ENCODE results near the gene METTL14.
"Not testable (repeated sequence)": the region's sequence is repeated elsewhere in the genome, so short reads cannot be mapped to it uniquely, and the experiment has no call there.

Gene METTL14

DNA sequence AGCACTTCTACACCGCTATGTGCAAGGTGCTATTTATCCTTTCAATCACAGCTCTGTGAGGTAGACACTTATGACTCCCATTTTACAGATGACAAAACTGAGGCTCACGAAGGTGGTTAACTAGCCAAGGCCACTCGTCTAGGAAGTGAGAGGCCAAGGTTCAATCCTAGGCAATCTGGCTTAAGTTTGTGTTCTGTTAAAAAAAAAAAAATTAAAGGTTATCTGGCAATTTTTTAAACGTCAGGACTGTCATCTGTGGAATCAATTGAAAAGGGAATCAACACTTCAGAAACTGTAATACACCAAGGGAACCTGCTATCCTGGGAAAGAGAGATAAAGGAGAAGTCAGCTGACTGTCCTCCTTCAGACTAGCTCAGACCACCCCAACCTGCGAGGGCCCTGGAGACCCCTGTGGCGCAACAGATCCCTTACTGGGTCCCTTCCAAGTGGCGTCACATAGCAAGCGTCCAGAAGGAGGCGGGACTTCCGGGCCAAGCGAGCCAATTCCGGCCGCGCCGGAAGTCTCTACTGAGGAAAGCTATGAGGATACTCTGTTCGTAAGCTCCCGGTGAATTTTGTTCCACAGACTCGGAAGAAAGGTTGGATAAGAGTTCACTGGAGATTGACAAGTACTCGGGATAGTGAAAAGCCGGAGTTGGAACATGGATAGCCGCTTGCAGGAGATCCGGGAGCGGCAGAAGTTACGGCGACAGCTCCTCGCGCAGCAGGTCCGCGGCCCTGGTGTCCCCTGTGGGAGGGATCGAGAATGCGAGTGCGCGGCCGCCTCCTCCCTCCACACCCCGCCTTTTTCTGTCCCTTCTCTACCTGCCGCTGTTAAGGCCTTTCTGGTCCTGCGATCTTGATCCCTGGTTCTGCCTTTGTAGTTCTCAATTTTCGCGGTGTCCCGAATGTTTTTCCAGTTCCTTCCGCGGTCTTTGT lies at the start of gene METTL14:
METTL14 (plus strand) TSS at position 520 of the 939 bp plus-strand sequence; CDS start at position 663, 143 bp downstream.
- DNase-seq (ENCODE audit: low read depth): peak; percentile 71

GRCh38 chr4:118636126-118636525 lies 49.1 kb upstream of the METTL14 start:
- not testable (repeated sequence) for DNase-seq (ENCODE audit: low read depth)

DNA sequence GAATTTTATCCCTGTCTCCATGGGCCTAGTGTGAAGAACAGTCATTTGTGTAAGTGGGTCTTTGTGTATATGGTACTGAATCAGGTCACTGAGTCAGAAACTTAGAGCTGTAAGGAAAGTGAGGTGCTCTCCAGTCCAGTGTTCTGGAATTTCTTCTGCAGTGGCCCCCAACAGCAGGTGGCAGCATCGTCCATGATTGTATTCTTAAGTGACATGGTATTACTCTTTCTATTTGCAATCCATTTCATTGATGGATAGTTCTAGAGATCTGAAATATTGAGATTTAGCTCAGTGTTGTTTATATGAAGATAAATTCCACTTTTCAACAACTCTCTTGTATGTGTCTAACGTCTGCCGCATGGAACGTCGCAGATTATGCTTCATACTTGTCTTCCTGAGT lies 20.5 kb upstream of the METTL14 start:
- not testable (repeated sequence) for DNase-seq (ENCODE audit: low read depth)

- peak; percentile 7 for DNase-seq (ENCODE audit: low read depth)
Measured at GRCh38 chr4:118669220-118669619, 16.0 kb upstream of the METTL14 start.

DNA sequence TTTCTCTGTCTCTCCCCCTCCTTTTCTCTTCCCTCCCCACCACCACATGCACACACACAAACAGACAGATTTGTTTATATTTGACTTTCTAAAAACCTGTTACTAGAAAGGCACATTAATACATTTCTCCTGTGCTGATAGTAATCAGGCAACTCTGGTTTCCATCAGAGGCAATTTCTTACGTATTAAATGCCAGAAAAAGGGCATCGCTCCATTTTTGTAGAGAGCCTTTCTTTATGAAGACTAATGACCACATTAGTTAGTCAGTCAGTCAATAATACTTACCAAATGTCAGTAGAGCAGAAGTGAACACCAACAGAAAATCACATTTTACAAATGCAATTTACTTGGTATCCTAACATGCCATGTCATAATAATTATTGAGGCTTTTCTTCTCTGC lies 14.2 kb upstream of the METTL14 start:
- not testable (repeated sequence) for DNase-seq (ENCODE audit: low read depth)

- DNase-seq (ENCODE audit: low read depth): no peak
Measured at GRCh38 chr4:118676128-118676527, 9.1 kb upstream of the METTL14 start.

GRCh38 chr4:118680808-118681207 lies 4.4 kb upstream of the METTL14 start:
- DNase-seq (ENCODE audit: low read depth): no peak

DNA sequence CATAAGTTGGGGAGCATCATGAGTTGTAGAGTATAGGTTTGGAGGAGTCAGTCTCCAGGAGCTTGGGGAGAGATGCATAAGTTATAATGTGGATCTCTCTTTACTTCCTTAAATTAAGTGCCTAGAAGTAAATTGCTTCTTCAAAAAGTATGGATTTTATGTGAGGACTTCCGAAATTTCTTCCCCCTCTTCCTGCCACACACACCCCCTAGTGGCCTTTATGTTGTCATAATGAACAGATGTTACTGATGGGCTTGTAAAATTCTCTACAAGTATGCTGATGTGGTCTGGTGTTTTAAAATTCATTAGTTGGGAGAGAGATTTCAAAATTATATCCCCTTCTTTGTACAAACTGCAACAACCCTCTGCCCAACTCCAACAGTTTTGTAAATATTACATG lies 2.3 kb upstream of the METTL14 start:
- DNase-seq (ENCODE audit: low read depth): no peak

GRCh38 chr4:118683513-118683912 lies 1.7 kb upstream of the METTL14 start:
- no peak for DNase-seq (ENCODE audit: low read depth)

DNA sequence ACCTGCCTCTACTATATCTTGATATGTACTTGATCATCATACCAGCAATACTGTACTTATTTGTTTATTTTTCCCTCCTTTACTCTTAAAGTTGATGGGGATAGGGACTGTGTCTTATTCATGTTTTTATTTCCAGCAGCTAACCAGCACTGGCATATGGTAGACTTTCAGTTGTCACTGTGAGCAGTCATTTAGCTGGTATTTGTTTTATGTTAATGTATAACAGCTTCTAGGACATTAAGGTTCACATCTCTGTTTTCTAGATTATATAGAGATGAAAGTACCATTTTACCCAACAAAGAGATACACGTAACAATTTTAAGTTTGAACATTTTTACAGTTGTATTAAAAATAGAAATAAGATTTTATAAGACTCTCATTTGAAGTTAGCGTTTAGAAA lies 17.9 kb downstream of the METTL14 start:
- DNase-seq (ENCODE audit: low read depth): no peak

DNA sequence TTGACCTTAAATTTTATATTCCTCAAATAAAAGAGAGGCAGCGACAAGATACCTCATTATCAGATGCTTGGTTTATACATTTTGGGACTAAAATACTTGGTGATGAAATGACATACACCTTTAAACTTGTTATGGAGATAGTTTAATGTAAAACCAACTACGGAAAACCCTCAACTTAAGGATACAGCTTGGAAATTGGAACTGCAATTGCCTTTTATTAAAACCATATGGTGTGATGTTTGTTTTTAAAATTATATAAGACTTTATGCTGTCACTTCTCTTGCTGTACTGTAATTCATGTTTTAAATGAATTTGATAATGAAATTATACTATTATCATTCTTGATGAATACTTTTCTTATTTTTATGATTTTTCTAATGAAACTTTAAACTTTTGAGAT lies 25.9 kb downstream of the METTL14 start:
- DNase-seq (ENCODE audit: low read depth): no peak

DNA sequence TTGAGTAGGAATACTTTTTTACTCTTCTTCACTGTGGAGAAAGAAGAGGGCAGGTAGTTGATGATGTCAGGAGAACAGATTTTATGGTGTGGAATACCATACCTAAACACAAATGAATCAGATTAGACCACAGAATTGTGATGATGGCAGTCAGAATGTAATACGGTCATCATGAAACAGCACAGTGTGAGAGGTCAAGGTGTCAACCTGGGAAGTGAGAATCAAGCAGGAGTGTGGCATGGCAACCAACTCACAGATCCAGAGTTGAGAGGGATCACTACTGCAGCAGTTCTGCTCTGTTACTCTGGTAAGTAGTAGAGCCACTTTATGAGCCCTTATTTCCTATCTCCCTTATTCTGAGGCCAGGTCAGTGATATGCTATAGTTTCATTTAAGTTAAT lies 27.7 kb downstream of the METTL14 start:
- no peak for DNase-seq (ENCODE audit: low read depth)

GRCh38 chr4:118714682-118715081 lies 29.5 kb downstream of the METTL14 start:
- DNase-seq (ENCODE audit: low read depth): no peak

- DNase-seq (ENCODE audit: low read depth): no peak
Measured at GRCh38 chr4:118716304-118716703, 31.1 kb downstream of the METTL14 start.

DNA sequence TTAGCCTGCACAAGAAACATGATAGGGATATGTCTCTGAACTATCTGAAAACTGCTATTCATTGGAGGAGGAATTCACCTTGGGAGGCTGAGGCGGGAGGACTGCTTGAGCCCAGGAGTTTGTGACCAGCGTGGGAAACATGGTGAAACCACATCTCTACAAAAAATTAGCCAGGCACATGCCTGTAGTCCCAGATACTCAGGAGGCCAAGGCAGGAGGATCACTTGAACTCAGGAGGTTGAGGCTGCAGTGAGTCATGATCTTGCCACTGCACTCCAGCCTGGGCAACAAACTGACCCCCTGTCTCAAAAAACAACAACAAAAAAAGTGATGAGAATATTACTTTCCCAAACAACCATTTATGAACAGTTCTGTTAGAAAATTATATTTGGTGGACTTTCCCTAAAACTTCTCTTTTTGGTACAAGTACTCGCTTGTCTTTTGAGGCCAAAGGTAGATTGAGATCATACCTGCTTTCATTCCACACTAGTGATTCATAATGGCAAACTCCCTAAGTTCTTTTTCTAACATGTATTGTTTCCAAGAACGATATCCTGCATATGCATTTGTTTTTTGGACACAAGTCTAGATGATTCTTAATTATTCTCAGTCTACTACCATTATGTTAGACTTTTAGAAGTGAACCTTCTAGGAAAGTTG lies 33.4 kb downstream of the METTL14 start:
- no peak for DNase-seq (ENCODE audit: low read depth)

GRCh38 chr4:118721752-118722151 lies 36.6 kb downstream of the METTL14 start:
- no peak for DNase-seq (ENCODE audit: low read depth)

DNA sequence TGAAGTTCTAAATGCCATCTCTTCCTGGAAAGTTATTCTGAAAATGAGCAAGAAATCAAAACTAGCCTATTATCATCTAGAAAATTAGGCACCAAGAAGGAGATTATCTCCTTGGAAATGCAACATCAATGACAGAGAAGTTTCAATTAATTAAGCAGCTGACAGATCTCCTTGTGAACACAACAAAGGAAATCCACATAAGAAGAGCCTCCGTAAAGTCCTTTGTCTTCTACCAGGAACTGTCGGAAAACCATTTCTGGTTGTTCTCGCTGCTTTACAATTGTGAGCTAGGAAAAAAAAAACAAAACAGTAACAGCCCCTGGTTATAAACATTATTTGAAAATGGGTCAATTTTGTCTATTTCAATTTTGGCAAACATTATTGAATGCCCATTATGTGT lies 38.2 kb downstream of the METTL14 start:
- no peak for DNase-seq (ENCODE audit: low read depth)

- no peak for DNase-seq (ENCODE audit: low read depth)
Measured at GRCh38 chr4:118727360-118727759, 42.2 kb downstream of the METTL14 start.

GRCh38 chr4:118729287-118730286 lies 44.4 kb downstream of the METTL14 start:
- DNase-seq (ENCODE audit: low read depth): no peak

DNA sequence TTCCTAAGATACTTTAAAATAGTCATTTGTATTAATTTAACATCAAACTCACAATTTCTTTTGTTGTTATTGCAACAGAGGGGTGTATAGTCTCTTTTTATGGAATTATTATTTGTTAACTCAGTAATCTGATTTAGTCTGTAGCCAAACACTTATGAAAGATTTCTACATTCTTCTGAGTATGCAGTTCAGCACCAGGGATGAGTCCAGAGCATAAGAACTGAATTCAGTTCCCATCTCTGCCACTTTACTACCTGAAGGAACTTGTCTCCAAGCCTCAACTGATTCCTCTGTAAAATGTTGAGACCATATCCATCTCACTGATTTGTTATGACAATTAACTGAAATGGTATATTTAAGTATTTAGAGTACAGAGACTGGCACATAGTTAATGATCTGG lies 45.5 kb downstream of the METTL14 start:
- no peak for DNase-seq (ENCODE audit: low read depth)

- no peak for DNase-seq (ENCODE audit: low read depth)
Measured at GRCh38 chr4:118732591-118733330, 47.6 kb downstream of the METTL14 start.
